Liver (tissue), 9 donors: ENCODE measurements around the gene SPOUT1. TPM values are rescaled to one million over a fixed set of nuclear protein-coding genes. Genes with fewer than 3 reads are reported as not detected.

Source experiments
- DNase-seq: peaks from one replicate; pipeline ENCODE4 v3.0.0-alpha.2; 2017; ENCODE audit warnings: low spot score
- H3K27ac ChIP-seq, 2 donors: one replicate each; pipeline ENCODE4 v1.7.0; 2013; ENCODE audit warnings: inconsistent platforms in 2 of 2, low read length in 2 of 2, control low read depth in 1 of 2, low read depth in 1 of 2, mild to moderate bottlenecking in 1 of 2
- H3K27me3 ChIP-seq, 4 donors: one replicate each; pipeline versions ENCODE4 v1.6.1 to v1.7.0; 2013; ENCODE audit warnings: low read length in 3 of 4, inconsistent platforms in 1 of 4, mild to moderate bottlenecking in 1 of 4, moderate library complexity in 1 of 4; ENCODE audit not compliant: control insufficient read depth in 4 of 4, insufficient read depth in 4 of 4
- H3K36me3 ChIP-seq, 4 donors: one replicate each; pipeline versions ENCODE4 v1.6.1 to v1.7.0; 2013; ENCODE audit warnings: low read length in 3 of 4, mild to moderate bottlenecking in 3 of 4, low read depth in 1 of 4, moderate library complexity in 1 of 4; ENCODE audit not compliant: control insufficient read depth in 4 of 4, insufficient read depth in 3 of 4
- H3K4me1 ChIP-seq, 4 donors: one replicate each; pipeline versions ENCODE4 v1.6.1 to v1.7.0; 2013; ENCODE audit warnings: low read length in 3 of 4, mild to moderate bottlenecking in 3 of 4, moderate library complexity in 1 of 4; ENCODE audit not compliant: control insufficient read depth in 4 of 4, insufficient read depth in 4 of 4
- H3K4me3 ChIP-seq, 3 donors: one replicate each; pipeline versions ENCODE4 v1.6.1 to v1.7.0; 2013; ENCODE audit warnings: low read length in 3 of 3, control low read depth in 1 of 3, low read depth in 1 of 3, mild to moderate bottlenecking in 1 of 3
- H3K9ac ChIP-seq, 2 donors: one replicate each; pipeline ENCODE4 v1.7.0; 2013; ENCODE audit warnings: low read length in 2 of 2, mild to moderate bottlenecking in 2 of 2, moderate library complexity in 2 of 2, control low read depth in 1 of 2, low read depth in 1 of 2
- H3K9me3 ChIP-seq, 4 donors: one replicate each; pipeline versions ENCODE4 v1.6.1 to v1.7.0; 2013; ENCODE audit warnings: low read length in 3 of 4; ENCODE audit not compliant: control insufficient read depth in 4 of 4
- ATF3 ChIP-seq: IDR thresholded peaks from 2 replicates; pipeline ENCODE4 v1.6.1; 2016; ENCODE audit warnings: antibody characterized with exemption
- CTCF ChIP-seq: fragments of 150-350 bp; IDR thresholded peaks from 2 replicates; pipeline ENCODE4 v1.5.1; 2017; ENCODE audit warnings: improper control_type of control experiment, low read depth, low read length; ENCODE audit not compliant: missing input control
- EGR1 ChIP-seq, 2 donors: IDR thresholded peaks; 2 replicates each; pipeline ENCODE4 v1.6.1; 2016 to 2018; ENCODE audit warnings: antibody characterized with exemption in 2 of 2, low read depth in 2 of 2
- FOXA1 ChIP-seq: IDR thresholded peaks from 2 replicates; pipeline ENCODE4 v1.6.1; 2016; ENCODE audit warnings: antibody characterized with exemption
- FOXA2 ChIP-seq: IDR thresholded peaks from 2 replicates; pipeline ENCODE4 v1.6.1; 2016; ENCODE audit warnings: antibody characterized with exemption
- GABPA ChIP-seq, 2 donors: IDR thresholded peaks in 1 of 2; conservative IDR thresholded peaks in 1 of 2; 2 replicates each; pipeline ENCODE4 v1.6.1; 2016; ENCODE audit warnings: antibody characterized with exemption in 2 of 2, mild to moderate bottlenecking in 1 of 2, moderate library complexity in 1 of 2
- HNF4A ChIP-seq, 2 donors: conservative IDR thresholded peaks; 2 replicates each; pipeline ENCODE4 v1.6.1; 2016; ENCODE audit warnings: antibody characterized with exemption in 2 of 2, mild to moderate bottlenecking in 2 of 2
- HNF4G ChIP-seq: IDR thresholded peaks from 2 replicates; pipeline ENCODE4 v1.6.1; 2016; ENCODE audit warnings: antibody characterized with exemption
- JUND ChIP-seq, 2 donors: IDR thresholded peaks; 2 replicates each; pipeline ENCODE4 v1.6.1; 2016; ENCODE audit warnings: antibody characterized with exemption in 2 of 2
- MAX ChIP-seq: IDR thresholded peaks from 2 replicates; pipeline ENCODE4 v1.6.1; 2016; ENCODE audit warnings: antibody characterized with exemption
- NR2F2 ChIP-seq: IDR thresholded peaks from 2 replicates; pipeline ENCODE4 v1.6.1; 2016; ENCODE audit warnings: antibody characterized with exemption
- RAD21 ChIP-seq, 2 donors: IDR thresholded peaks; 2 replicates each; pipeline ENCODE4 v1.6.1; 2016; ENCODE audit warnings: antibody characterized with exemption in 2 of 2, mild to moderate bottlenecking in 2 of 2
- REST ChIP-seq: IDR thresholded peaks from 2 replicates; pipeline ENCODE4 v1.6.1; 2016; ENCODE audit warnings: antibody characterized with exemption, mild to moderate bottlenecking
- RXRA ChIP-seq, 2 donors: IDR thresholded peaks; 2 replicates each; pipeline ENCODE4 v1.6.1; 2017 to 2018; ENCODE audit warnings: antibody characterized with exemption in 2 of 2, mild to moderate bottlenecking in 1 of 2
- SP1 ChIP-seq: IDR thresholded peaks from 2 replicates; pipeline ENCODE4 v1.6.1; 2018; ENCODE audit warnings: antibody characterized with exemption, mild to moderate bottlenecking
- TAF1 ChIP-seq: conservative IDR thresholded peaks from 2 replicates; pipeline ENCODE4 v1.6.1; 2016; ENCODE audit warnings: antibody characterized with exemption, mild to moderate bottlenecking
- YY1 ChIP-seq: IDR thresholded peaks from 2 replicates; pipeline ENCODE4 v1.6.1; 2016; ENCODE audit warnings: antibody characterized with exemption, mild to moderate bottlenecking
- ZBTB33 ChIP-seq: IDR thresholded peaks from 2 replicates; pipeline ENCODE4 v1.6.1; 2016; ENCODE audit warnings: antibody characterized with exemption
- WGBS: extraction: QIAGEN DNeasy Blood & Tissue Kit; methylation state at CpG from one replicate; pipeline ENCODE4 v1.1.7; 2013; 5-methylcytosine and 5-hydroxymethylcytosine counted together
- polyA plus RNA-seq, 2 donors: library from polyadenylated mRNA; stranded (reverse) in 1 of 2; unstranded in 1 of 2; fragments of 200-250 nt in 1 of 2; fragments of >200 nt in 1 of 2; fragmentation: Nextera tagmentation in 1 of 2; extraction: Ambion mirVana in 1 of 2; gene quantifications; one replicate each; pipeline versions ENCODE4 v1.2.1 to v1.2.3, GENCODE V29; 2013 to 2015
- total RNA-seq, 2 donors: library from RNA; depleted of rRNA; stranded (reverse); fragments of >200 nt; gene quantifications; one replicate each; pipeline ENCODE4 v1.2.3, GENCODE V29; 2014
- donor health status: healthy.
- donor health status: healthy.
- donor health status: healthy.
- donor health status: healthy.
- donor health status: healthy.

SPOUT1 gene
- total and polyA plus RNA-seq, 4 donors = 9.0 to 30.1 (median 14.5) TPM

- TF ChIP-seq HNF4G = no peak
- no peak for TF ChIP-seq SP1
- no peak for TF ChIP-seq RAD21 (IDR thresholded peaks at IDR 0.05)
- TF ChIP-seq FOXA1 = no peak
- WGBS = 80% methylated on average over 3 of the region's 3 CpGs
Observed at GRCh38 chr9:128838338-128838737, 8.7 kb upstream of the SPOUT1 start.

GRCh38 chr9:128836509-128837145, 7.0 kb upstream of the SPOUT1 start:
- DNase-seq = no peak

More at GRCh38 chr9:128838338-128838737, 8.7 kb upstream of the SPOUT1 start:
- Histone ChIP-seq H3K27me3 (no peaks in the 10 kb centered on the region), H3K27ac (no peak overlapping the region), H3K4me1 (peaks cover 0 to 6% (median 1%) of the 10 kb centered on the region in 4 donors), H3K9me3 (no peaks in the 10 kb centered on the region), H3K4me3 (no peak overlapping the region), H3K36me3 (peaks cover 0 to 17% (median 7%) of the 10 kb centered on the region in 4 donors), H3K9ac (no peak overlapping the region)
- no peak for DNase-seq

GRCh38 chr9:128835246-128836210, 5.9 kb upstream of the SPOUT1 start:
- WGBS = 97% methylated on average over 28 of the region's 28 CpGs
- Histone ChIP-seq H3K9me3 (no peaks in the 10 kb centered on the region), H3K4me3 (no peak overlapping the region), H3K36me3 (peaks cover 0 to 13% (median 6%) of the 10 kb centered on the region in 4 donors), H3K9ac (no peak overlapping the region), H3K4me1 (peaks cover 0 to 5% (median 1%) of the 10 kb centered on the region in 4 donors), H3K27me3 (no peaks in the 10 kb centered on the region), H3K27ac (no peak overlapping the region)
- DNase-seq = no peak
- no peak for TF ChIP-seq NR2F2
- TF ChIP-seq HNF4A (conservative IDR thresholded peaks at IDR 0.05) = no peak
- TF ChIP-seq FOXA2 = no peak
- no peak for TF ChIP-seq CTCF
- no peak for TF ChIP-seq RAD21 (IDR thresholded peaks at IDR 0.05)
- no peak for TF ChIP-seq GABPA (IDR thresholded peaks at IDR 0.05 in 1 of 2, conservative IDR thresholded peaks at IDR 0.05 in 1 of 2)
- TF ChIP-seq RXRA (IDR thresholded peaks at IDR 0.05) = no peak
- TF ChIP-seq TAF1 = no peak
- TF ChIP-seq ZBTB33 = no peak
- no peak for TF ChIP-seq SP1
- no peak for TF ChIP-seq MAX
- no peak for TF ChIP-seq JUND (IDR thresholded peaks at IDR 0.05)
- no peak for TF ChIP-seq YY1
- TF ChIP-seq ATF3 = no peak
- TF ChIP-seq EGR1 (IDR thresholded peaks at IDR 0.05; ENCODE audit: low read depth in 2 of 2) = no peak
- no peak for TF ChIP-seq REST
- no peak for TF ChIP-seq FOXA1

More at GRCh38 chr9:128836509-128837145, 7.0 kb upstream of the SPOUT1 start:
- no peaks in the 10 kb centered on the region for H3K27me3 ChIP-seq
- peaks cover 0 to 6% (median 1%) of the 10 kb centered on the region in 4 donors for H3K4me1 ChIP-seq
- TF ChIP-seq YY1 = no peak
- peak; percentile 25 to 33 for TF ChIP-seq RXRA (IDR thresholded peaks at IDR 0.05)
- TF ChIP-seq HNF4A (conservative IDR thresholded peaks at IDR 0.05) = peak; percentile 50 to 53
- H3K4me3 ChIP-seq = no peak overlapping the region
- no peak overlapping the region for H3K27ac ChIP-seq
- H3K9me3 ChIP-seq = no peaks in the 10 kb centered on the region
- WGBS = 84% methylated on average over 14 of the region's 14 CpGs
- H3K9ac ChIP-seq = no peak overlapping the region
- H3K36me3 ChIP-seq = peaks cover 0 to 13% (median 6%) of the 10 kb centered on the region in 4 donors
